ENCODE data around the gene ZAR1L. TPM values are rescaled to one million over a fixed set of nuclear protein-coding genes. Genes with fewer than 3 reads are reported as not detected.

Gene ZAR1L, protein sequence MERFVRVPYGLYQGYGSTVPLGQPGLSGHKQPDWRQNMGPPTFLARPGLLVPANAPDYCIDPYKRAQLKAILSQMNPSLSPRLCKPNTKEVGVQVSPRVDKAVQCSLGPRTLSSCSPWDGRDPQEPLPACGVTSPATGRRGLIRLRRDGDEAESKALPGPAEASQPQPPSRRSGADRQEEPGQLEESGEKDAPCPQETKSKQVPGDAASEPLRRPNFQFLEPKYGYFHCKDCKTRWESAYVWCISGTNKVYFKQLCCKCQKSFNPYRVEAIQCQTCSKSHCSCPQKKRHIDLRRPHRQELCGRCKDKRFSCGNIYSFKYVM
- total RNA-seq (2022; extraction: Qiagen RNA extraction; ENCODE audit: low read depth), result not detected in 5 replicates

DNA sequence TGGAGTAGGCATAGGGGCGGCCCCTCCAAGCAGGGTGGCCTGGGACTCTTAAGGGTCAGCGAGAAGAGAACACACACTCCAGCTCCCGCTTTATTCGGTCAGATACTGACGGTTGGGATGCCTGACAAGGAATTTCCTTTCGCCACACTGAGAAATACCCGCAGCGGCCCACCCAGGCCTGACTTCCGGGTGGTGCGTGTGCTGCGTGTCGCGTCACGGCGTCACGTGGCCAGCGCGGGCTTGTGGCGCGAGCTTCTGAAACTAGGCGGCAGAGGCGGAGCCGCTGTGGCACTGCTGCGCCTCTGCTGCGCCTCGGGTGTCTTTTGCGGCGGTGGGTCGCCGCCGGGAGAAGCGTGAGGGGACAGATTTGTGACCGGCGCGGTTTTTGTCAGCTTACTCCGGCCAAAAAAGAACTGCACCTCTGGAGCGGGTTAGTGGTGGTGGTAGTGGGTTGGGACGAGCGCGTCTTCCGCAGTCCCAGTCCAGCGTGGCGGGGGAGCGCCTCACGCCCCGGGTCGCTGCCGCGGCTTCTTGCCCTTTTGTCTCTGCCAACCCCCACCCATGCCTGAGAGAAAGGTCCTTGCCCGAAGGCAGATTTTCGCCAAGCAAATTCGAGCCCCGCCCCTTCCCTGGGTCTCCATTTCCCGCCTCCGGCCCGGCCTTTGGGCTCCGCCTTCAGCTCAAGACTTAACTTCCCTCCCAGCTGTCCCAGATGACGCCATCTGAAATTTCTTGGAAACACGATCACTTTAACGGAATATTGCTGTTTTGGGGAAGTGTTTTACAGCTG lies at the start of gene ZAR1L, which contains the start of gene BRCA2:
ZAR1L (minus strand) TSS at position 126 of the 790 bp plus-strand sequence. CDS start 3,438 bp downstream, outside the sequence.
BRCA2 (plus strand) TSS at position 271 of the 790 bp plus-strand sequence. CDS start 953 bp downstream, outside the sequence.

Other genes starting within 250 kb of the ZAR1L start
- gene BRCA2, start 145 bp upstream of the ZAR1L start, total RNA-seq (2022; extraction: Qiagen RNA extraction; ENCODE audit: low read depth), result 3.3 to 6.7 TPM (median 4.7 TPM) in 5 replicates
- 0.25 to 0.74 TPM (median 0.48 TPM) in 5 replicates for gene N4BP2L1, start 112.8 kb upstream of the ZAR1L start, total RNA-seq (2022; extraction: Qiagen RNA extraction; ENCODE audit: low read depth)
- gene N4BP2L2, start 223.4 kb upstream of the ZAR1L start, total RNA-seq (2022; extraction: Qiagen RNA extraction; ENCODE audit: low read depth), result 15.9 to 26.3 TPM (median 22.0 TPM) in 5 replicates